Gastrocnemius medialis (tissue), 4 donors: ENCODE measurements around the gene FOXK1.

Source experiments
- CTCF ChIP-seq, 5 experiments: fragments of 450-650 bp in 3 of 5; fragments of 200-600 bp in 2 of 5; sonication (generic) in 2 of 5; IDR thresholded peaks in 4 of 5; conservative IDR thresholded peaks in 1 of 5; 1 replicate in 4 of 5; 2 replicates in 1 of 5; pipeline ENCODE4 v1.5.1; 2016 to 2019; ENCODE audit warnings: antibody characterized with exemption in 5 of 5, mild to moderate bottlenecking in 3 of 5, moderate library complexity in 3 of 5
- POLR2A ChIP-seq, 2 donors: fragments of 450-650 bp; IDR thresholded peaks; one replicate each; pipeline ENCODE4 v1.6.1; 2017; ENCODE audit warnings: antibody characterized with exemption in 2 of 2, mild to moderate bottlenecking in 2 of 2, moderate library complexity in 2 of 2

- TF ChIP-seq CTCF (IDR thresholded peaks at IDR 0.05 in 4 of 5, conservative IDR thresholded peaks at IDR 0.05 in 1 of 5) (no peak), POLR2A (IDR thresholded peaks at IDR 0.05) (no peak)
Measured at GRCh38 chr7:4648111-4648510, 34.0 kb upstream of the FOXK1 start.
